SK-N-SH treated with all-trans-retinoic acid at 6 μM for 48 hours (cell line): ENCODE measurements around the gene CD4.

Experiments
- ATAC-seq: fragments of 200-7000 bp; cut with Tn5 transposase; 3 replicates; pipeline ENCODE4 v1.9.1; 2020; ENCODE audit warnings: mild to moderate bottlenecking, moderate library complexity
- ARNTL ChIP-seq: fragments of 450-650 bp; formaldehyde crosslinking; IDR thresholded peaks from 2 replicates; pipeline ENCODE4 v1.5.0; 2020; ENCODE audit warnings: low read depth, mild to moderate bottlenecking, moderate library complexity, borderline replicate concordance
- BACH2 ChIP-seq: fragments of 250-450 bp; sonication (Bioruptor Pico); IDR thresholded peaks from 2 replicates; pipeline ENCODE4 v1.9.0; 2021; ENCODE audit warnings: mild to moderate bottlenecking, borderline replicate concordance
- CSDC2 ChIP-seq: fragments of 250-450 bp; sonication (Bioruptor Pico); IDR thresholded peaks from 2 replicates; pipeline ENCODE4 v1.5.0; 2020; ENCODE audit warnings: mild to moderate bottlenecking, moderate library complexity
- ESRRG ChIP-seq: fragments of 250-450 bp; sonication (Bioruptor Pico); IDR thresholded peaks from 2 replicates; pipeline ENCODE4 v1.6.1; 2021; ENCODE audit warnings: mild to moderate bottlenecking
- ISL1 ChIP-seq: fragments of 250-450 bp; sonication (Bioruptor Pico); IDR thresholded peaks from 2 replicates; pipeline ENCODE4 v2.1.2; 2022; ENCODE audit warnings: mild to moderate bottlenecking, moderate library complexity
- OSR1 ChIP-seq: fragments of 250-450 bp; sonication (Bioruptor Pico); IDR thresholded peaks from 2 replicates; pipeline ENCODE4 v1.8.0; 2022; ENCODE audit warnings: moderate library complexity, mild to moderate bottlenecking, inconsistent platforms
- PATZ1 ChIP-seq: fragments of 250-450 bp; sonication (Bioruptor Pico); IDR thresholded peaks from 2 replicates; pipeline ENCODE4 v1.8.0; 2020; ENCODE audit warnings: mild to moderate bottlenecking, moderate library complexity, borderline replicate concordance
- PPARA ChIP-seq: fragments of 250-450 bp; sonication (Bioruptor Pico); IDR thresholded peaks from 2 replicates; pipeline ENCODE4 v1.5.0; 2020; ENCODE audit warnings: mild to moderate bottlenecking, borderline replicate concordance
- RARB ChIP-seq: fragments of 250-450 bp; sonication (Bioruptor Pico); IDR thresholded peaks from 2 replicates; pipeline ENCODE4 v1.8.0; 2021; ENCODE audit warnings: mild to moderate bottlenecking, moderate library complexity
- TCF4 ChIP-seq: fragments of 250-450 bp; sonication (Bioruptor Pico); IDR thresholded peaks from 2 replicates; pipeline ENCODE4 v1.8.0; 2021; ENCODE audit warnings: mild to moderate bottlenecking, moderate library complexity, borderline replicate concordance
- TOX ChIP-seq: fragments of 250-450 bp; sonication (Bioruptor Pico); IDR thresholded peaks from 2 replicates; pipeline ENCODE4 v1.8.0; 2021; ENCODE audit warnings: mild to moderate bottlenecking, moderate library complexity, borderline replicate concordance
- ZC3H10 ChIP-seq: fragments of 250-450 bp; sonication (Bioruptor Pico); IDR thresholded peaks from 2 replicates; pipeline ENCODE4 v1.5.1; 2021; ENCODE audit warnings: mild to moderate bottlenecking, moderate library complexity
- ZFP3 ChIP-seq: fragments of 250-450 bp; sonication (Bioruptor Pico); IDR thresholded peaks from 2 replicates; pipeline ENCODE4 v1.5.0; 2020; ENCODE audit warnings: mild to moderate bottlenecking, moderate library complexity
- ZFP30 ChIP-seq: fragments of 450-650 bp; formaldehyde crosslinking; IDR thresholded peaks from 2 replicates; pipeline ENCODE4 v1.5.0; 2022; ENCODE audit warnings: mild to moderate bottlenecking, moderate library complexity
- ZNF565 ChIP-seq: fragments of 450-650 bp; formaldehyde crosslinking; conservative IDR thresholded peaks from 2 replicates; pipeline ENCODE4 v1.5.0; 2020; ENCODE audit warnings: low read depth, mild to moderate bottlenecking, moderate library complexity
- ZNF70 ChIP-seq: fragments of 450-650 bp; formaldehyde crosslinking; IDR thresholded peaks from 2 replicates; pipeline ENCODE4 v1.5.0; 2020; ENCODE audit warnings: mild to moderate bottlenecking, moderate library complexity
- ZNF8 ChIP-seq: fragments of 450-650 bp; formaldehyde crosslinking; IDR thresholded peaks from 2 replicates; pipeline ENCODE4 v1.5.0; 2020; ENCODE audit warnings: mild to moderate bottlenecking, moderate library complexity
- TF ChIP-seq, protein P1 (sequence below): fragments of 250-450 bp; sonication (Bioruptor Pico); IDR thresholded peaks from 2 replicates; pipeline ENCODE4 v1.5.1; 2021; ENCODE audit warnings: mild to moderate bottlenecking, moderate library complexity
- TF ChIP-seq, protein P2 (sequence below): fragments of 250-450 bp; sonication (Bioruptor Pico); IDR thresholded peaks from 2 replicates; pipeline ENCODE4 v1.5.1; 2020; ENCODE audit warnings: low read depth, mild to moderate bottlenecking, moderate library complexity

CD4 gene

DNA sequence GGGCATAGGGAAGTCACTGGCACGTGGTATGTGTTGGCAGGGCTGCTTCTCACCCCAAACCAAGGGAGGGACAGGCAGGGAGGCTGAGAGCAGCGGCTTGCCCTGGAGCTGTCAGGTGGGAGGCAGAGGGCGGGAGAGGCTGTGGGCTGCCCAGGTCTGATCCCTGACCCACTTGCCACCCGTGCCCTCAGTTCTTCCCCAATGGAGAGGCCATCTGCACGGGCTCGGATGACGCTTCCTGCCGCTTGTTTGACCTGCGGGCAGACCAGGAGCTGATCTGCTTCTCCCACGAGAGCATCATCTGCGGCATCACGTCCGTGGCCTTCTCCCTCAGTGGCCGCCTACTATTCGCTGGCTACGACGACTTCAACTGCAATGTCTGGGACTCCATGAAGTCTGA lies 56.1 kb downstream of the CD4 start:
- TF ChIP-seq ZNF565 (CRISPR knock-in tag) = no peak
- no peak for TF ChIP-seq ZC3H10
- TF ChIP-seq TCF4 (CRISPR knock-in tag) = no peak
- no peak for TF ChIP-seq PATZ1 (CRISPR knock-in tag)
- no peak for TF ChIP-seq ARNTL
- no peak for TF ChIP-seq TOX (CRISPR knock-in tag)
- no peak for TF ChIP-seq BACH2 (CRISPR knock-in tag)
- TF ChIP-seq, protein P1, sequence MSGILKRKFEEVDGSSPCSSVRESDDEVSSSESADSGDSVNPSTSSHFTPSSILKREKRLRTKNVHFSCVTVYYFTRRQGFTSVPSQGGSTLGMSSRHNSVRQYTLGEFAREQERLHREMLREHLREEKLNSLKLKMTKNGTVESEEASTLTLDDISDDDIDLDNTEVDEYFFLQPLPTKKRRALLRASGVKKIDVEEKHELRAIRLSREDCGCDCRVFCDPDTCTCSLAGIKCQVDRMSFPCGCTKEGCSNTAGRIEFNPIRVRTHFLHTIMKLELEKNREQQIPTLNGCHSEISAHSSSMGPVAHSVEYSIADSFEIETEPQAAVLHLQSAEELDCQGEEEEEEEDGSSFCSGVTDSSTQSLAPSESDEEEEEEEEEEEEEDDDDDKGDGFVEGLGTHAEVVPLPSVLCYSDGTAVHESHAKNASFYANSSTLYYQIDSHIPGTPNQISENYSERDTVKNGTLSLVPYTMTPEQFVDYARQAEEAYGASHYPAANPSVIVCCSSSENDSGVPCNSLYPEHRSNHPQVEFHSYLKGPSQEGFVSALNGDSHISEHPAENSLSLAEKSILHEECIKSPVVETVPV (CRISPR knock-in tag) = no peak
- TF ChIP-seq, protein P2, sequence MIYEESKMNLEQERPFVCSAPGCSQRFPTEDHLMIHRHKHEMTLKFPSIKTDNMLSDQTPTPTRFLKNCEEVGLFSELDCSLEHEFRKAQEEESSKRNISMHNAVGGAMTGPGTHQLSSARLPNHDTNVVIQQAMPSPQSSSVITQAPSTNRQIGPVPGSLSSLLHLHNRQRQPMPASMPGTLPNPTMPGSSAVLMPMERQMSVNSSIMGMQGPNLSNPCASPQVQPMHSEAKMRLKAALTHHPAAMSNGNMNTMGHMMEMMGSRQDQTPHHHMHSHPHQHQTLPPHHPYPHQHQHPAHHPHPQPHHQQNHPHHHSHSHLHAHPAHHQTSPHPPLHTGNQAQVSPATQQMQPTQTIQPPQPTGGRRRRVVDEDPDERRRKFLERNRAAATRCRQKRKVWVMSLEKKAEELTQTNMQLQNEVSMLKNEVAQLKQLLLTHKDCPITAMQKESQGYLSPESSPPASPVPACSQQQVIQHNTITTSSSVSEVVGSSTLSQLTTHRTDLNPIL (CRISPR knock-in tag) = no peak
- no peak for TF ChIP-seq OSR1
- TF ChIP-seq ZFP30 (CRISPR knock-in tag) = no peak
- TF ChIP-seq ZFP3 = no peak
- ATAC-seq = no peak

GRCh38 chr12:6846316-6846869 lies 57.1 kb downstream of the CD4 start:
- no peak for ATAC-seq
- no peak for TF ChIP-seq PATZ1 (CRISPR knock-in tag)
- no peak for TF ChIP-seq ZNF565 (CRISPR knock-in tag)

DNA sequence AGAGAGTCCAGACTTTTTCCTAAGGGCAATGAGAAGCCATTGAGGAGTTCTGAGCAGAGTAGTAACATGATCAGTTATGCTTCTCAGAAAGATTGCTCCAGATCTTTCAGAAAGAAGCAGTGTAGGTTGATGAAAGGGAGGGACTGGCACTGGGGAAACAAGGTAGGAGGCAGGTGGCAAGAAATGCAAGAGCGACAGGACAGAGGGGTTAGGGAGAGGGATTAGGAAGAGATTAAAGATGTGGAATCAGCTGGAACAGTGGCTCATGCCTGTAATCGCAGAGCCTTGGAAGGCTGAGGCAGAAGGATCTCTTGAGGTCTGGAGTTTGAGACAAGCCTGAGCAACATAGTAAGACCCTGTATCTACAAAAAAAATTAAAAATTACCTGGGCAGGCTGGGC lies 58.3 kb downstream of the CD4 start:
- TF ChIP-seq ZNF8 (CRISPR knock-in tag) (no peak), PATZ1 (CRISPR knock-in tag) (no peak)
- TF ChIP-seq, protein P2 (CRISPR knock-in tag) = no peak
- TF ChIP-seq, all 23 proteins: peak for 0
- no peak for ATAC-seq

- ATAC-seq = no peak
- TF ChIP-seq CSDC2 = no peak
- TF ChIP-seq ZFP30 (CRISPR knock-in tag) = no peak
- TF ChIP-seq, protein P1 (CRISPR knock-in tag) = no peak
- no peak for TF ChIP-seq ARNTL
- TF ChIP-seq ESRRG (CRISPR knock-in tag) = no peak
- TF ChIP-seq, protein P2 (CRISPR knock-in tag) = no peak
- no peak for TF ChIP-seq PATZ1 (CRISPR knock-in tag)
- TF ChIP-seq OSR1 = no peak
- TF ChIP-seq BACH2 (CRISPR knock-in tag) = no peak
- no peak for TF ChIP-seq ZFP3
- no peak for TF ChIP-seq RARB (CRISPR knock-in tag)
- TF ChIP-seq ZNF70 (CRISPR knock-in tag) = no peak
- TF ChIP-seq ISL1 (CRISPR knock-in tag) = no peak
- no peak for TF ChIP-seq ZNF8 (CRISPR knock-in tag)
- TF ChIP-seq ZC3H10 = no peak
- TF ChIP-seq ZNF565 (CRISPR knock-in tag) = no peak
- no peak for TF ChIP-seq PPARA (CRISPR knock-in tag)
- no peak for TF ChIP-seq TCF4 (CRISPR knock-in tag)
Observed at GRCh38 chr12:6849427-6849826, 60.1 kb downstream of the CD4 start.
